RCC 7860 (cell line): Measurements from ENCODE around the gene C19orf53.

Experiments used
- DNase-seq: peaks from one replicate; pipeline ENCODE4 v3.0.0-alpha.2; 2015; ENCODE audit warnings: low spot score
- FAIRE-seq: peaks from 2 replicates; lab custom pipeline; 2012; peaks lifted over from hg19 to GRCh38; lab: Jason Lieb, UNC

The C19orf53 gene

GRCh38 chr19:13794757-13795589 lies 20.7 kb downstream of the C19orf53 start, which contains the start of gene ZSWIM4:
ZSWIM4 (plus strand) TSS chr19:13795443; CDS start chr19:13795649, 206 bp downstream.
- FAIRE-seq (peak; percentile 81), DNase-seq (peak; percentile 98)

DNA sequence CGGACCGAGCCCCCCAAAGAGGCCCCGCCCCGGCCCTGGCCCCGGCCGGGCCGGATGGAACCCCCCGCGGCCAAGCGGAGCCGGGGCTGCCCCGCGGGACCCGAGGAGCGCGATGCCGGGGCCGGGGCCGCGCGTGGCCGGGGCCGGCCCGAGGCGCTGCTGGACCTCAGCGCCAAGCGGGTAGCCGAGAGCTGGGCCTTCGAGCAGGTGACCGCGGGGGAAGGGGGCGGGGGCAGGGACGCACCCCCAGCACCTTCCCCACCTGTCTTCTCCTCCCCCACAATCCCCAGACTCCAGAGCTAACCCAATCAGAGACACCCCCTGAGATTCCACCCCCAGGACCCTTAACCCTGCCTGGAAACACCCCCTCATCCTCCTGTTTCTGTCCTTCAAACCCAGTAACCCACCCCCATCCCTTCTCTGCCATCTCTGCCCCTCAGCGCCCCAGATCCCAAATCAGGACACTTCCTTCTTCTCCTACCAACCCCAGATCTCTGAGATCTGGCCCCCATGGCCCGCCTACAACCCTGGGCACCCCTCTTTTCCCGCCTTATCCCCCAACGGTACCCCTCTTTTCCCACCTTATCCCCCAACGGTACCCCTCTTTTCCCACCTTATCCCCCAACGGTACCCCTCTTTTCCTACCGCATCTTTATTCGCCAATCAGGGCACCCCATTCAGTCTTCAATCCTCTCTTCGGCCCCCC lies 21.5 kb downstream of the C19orf53 start:
- FAIRE-seq (no peak), DNase-seq (no peak)

- DNase-seq (peak; percentile 94), FAIRE-seq (peak; percentile 93)
These were observed 22.2 kb downstream of the C19orf53 start for GRCh38 chr19:13796301-13797057.

DNA sequence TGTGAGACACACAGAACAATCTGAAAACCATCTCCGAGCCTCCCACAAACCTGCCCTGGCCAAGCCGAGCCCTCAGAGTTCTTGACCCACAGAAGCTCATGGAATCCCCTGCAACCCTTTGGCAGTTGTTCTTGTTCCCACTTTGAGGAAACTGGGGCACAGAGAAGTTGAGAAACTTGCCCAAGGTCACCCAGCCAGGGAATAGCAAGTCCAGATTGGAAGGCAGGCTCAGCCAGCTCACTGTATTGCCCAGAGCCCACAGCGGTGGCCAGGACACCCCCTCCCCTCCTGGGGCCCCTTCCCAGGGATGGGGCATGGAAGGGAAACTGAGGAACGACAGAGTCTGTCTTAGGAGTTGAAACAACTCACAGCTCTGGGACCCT lies 22.8 kb downstream of the C19orf53 start:
- FAIRE-seq, result no peak

GRCh38 chr19:13797870-13798269 lies 23.6 kb downstream of the C19orf53 start:
- peak; percentile 38 for FAIRE-seq
- peak; percentile 56 for DNase-seq

More for the DNA sequence above, 22.8 kb downstream of the C19orf53 start:
- DNase-seq, result no peak

- DNase-seq (no peak), FAIRE-seq (no peak)
These were observed 25.4 kb downstream of the C19orf53 start for GRCh38 chr19:13799669-13800068.

- DNase-seq (no peak), FAIRE-seq (no peak)
These were observed 28.8 kb downstream of the C19orf53 start for GRCh38 chr19:13803038-13803437.

DNA sequence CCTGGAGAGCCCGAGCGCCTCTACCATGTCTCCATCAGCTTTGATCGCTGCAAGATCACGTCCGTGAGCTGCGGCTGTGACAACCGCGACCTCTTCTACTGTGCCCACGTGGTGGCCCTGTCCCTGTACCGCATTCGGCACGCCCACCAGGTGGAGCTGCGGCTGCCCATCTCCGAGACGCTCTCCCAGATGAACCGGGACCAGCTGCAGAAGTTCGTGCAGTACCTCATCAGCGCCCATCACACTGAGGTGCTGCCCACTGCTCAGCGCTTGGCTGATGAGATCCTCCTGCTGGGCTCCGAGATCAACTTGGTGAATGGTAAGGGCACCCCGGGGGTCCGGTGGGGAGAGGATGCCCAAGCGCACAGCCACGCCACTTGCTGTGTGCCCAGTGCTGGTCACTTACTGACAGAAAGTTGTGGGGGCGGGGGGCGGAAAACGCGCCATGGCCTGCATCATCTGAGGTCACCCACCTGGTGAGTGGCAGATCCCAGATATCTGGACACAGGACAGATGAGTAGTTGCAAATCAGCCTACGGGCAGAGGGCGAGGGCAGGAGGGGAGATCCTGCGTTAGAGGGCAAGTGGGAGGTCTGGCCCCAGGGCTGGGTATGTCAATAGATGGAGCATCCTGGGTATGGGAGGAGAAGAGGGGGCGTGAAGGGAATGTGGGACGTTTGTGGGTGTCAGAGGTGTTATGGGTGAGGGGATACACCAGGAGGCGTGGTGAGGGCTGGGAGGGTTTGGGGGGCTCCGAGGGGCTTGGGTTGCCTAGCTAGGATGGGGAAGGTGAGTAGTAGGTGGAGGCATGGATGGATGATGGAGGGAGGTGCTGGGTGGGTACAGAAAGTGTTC lies 30.8 kb downstream of the C19orf53 start:
- no peak for FAIRE-seq
- no peak for DNase-seq

DNA sequence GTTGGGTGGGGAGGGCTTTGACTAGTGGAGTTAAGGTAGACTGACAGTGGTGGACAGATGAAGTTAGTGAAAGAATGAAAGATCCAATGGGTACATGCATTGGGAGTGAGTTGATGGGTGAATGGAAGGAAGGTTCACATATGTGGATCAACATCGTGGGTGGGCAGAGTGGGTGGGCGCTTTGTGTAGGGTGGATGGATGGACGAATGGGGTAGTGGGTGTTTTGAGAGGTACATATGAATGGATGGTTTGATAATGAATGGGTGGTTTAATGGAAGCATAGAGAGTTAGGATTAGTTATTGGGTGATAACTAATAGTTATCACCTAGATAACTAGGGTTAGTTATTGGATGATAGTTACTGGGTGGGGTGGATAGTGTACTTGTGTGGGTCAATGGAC lies 32.5 kb downstream of the C19orf53 start:
- FAIRE-seq (no peak), DNase-seq (no peak)

- DNase-seq (no peak), FAIRE-seq (no peak)
These were observed 33.3 kb downstream of the C19orf53 start for GRCh38 chr19:13807421-13808021.

DNA sequence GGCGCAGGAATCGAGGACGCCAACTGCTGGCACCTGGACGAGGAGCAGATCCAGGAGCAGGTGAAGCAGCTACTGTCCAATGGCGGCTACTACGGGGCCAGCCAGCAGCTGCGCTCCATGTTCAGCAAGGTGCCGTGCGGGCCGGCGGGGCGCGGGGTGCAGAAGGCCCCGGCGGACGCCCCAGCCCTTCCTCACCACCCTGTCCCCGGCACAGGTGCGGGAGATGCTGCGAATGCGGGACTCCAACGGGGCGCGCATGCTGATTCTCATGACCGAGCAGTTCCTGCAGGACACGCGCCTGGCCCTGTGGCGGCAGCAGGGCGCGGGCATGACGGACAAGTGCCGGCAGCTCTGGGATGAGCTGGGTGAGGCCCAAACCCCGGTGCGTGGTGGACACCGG lies 34.6 kb downstream of the C19orf53 start:
- DNase-seq, result no peak
- FAIRE-seq, result no peak

- no peak for DNase-seq
- no peak for FAIRE-seq
These were observed 38.3 kb downstream of the C19orf53 start for GRCh38 chr19:13812544-13812943.

DNA sequence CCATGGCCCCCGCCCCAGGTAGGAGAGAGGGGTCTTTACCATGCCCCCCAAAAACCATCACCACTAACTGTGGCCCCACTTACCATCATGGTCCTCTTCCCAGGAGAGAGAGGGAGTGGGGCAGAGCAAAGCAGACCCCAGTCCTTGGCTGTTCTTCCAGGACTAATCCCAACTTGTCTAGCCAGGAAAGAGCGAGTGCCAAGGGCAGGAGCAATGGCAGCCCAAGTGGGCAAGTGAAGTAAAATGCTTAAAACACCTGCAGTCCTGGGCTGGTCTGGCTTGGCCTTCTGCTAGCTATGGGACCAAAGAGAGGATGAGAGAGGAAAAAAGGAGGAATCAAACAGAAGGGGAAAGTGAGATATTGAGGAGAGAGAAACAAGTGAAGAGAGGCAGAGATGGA lies 38.9 kb downstream of the C19orf53 start:
- no peak for FAIRE-seq
- no peak for DNase-seq

- no peak for DNase-seq
- no peak for FAIRE-seq
These were observed 40.3 kb downstream of the C19orf53 start for GRCh38 chr19:13814550-13814949.

DNA sequence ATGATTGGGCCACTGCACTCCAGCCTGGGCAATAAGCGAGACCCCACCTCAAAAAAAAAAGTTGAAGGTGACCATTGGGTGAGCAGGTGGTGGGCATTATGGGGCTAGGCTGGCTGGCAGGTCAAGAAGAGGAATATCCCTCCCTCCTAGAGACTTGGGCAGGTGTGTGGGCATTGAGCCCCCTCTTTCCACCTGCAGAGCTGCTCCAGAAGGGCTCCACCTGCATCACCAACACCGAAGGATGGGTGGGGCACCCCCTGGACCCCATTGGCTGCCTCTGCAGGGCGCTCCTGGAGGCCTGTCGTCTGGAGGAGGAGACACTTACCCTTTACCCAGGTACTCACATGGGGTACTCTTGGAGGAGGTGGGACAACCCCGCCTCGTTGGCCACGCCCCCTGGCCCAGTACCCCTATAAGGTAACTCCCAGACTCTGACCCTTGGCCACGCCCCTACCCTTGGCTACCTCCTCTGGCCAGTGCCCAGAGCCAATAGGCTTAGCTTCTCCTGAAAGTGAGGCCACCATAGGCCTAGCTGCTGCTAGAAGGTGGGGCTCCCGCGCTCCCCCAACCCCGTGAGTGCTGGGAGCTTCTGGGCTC lies 42.9 kb downstream of the C19orf53 start:
- DNase-seq, result no peak
- no peak for FAIRE-seq

DNA sequence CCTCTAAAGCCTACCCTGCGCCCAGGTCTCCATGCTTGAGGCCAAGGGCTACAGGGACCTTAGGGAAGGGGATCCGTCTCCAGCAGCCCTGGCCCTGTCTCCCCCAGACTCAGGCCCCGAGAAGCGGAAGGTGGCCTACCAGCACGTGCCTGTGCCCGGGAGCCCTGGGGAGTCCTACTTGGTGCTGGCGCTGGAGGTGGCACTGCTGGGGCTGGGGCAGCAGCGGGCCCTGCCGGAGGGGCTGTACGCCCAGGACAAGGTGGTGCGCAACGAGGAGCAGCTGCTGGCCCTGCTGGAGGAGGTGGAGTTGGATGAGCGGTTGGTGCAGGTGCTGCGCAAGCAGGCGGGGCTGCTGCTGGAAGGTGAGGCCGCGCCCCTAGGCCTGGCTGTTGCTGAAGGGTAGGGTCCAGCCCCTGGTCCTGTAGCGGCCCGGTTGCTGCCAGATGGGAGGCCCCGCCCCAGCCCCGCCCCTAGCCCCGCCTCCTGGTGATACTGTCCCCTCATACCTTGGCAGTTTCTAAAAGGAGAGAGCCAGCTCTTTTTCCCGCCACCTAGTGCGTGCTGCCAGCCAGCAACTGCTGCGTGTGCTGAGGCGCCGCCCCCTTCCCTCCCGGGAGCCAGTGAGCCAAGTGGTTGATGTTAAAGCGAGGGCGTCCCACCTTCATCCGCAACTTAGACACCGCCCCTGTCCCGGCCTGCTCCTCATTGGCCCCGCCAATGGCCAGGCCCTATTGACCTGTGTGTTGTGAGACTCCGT lies 43.5 kb downstream of the C19orf53 start:
- FAIRE-seq (no peak), DNase-seq (no peak)

DNA sequence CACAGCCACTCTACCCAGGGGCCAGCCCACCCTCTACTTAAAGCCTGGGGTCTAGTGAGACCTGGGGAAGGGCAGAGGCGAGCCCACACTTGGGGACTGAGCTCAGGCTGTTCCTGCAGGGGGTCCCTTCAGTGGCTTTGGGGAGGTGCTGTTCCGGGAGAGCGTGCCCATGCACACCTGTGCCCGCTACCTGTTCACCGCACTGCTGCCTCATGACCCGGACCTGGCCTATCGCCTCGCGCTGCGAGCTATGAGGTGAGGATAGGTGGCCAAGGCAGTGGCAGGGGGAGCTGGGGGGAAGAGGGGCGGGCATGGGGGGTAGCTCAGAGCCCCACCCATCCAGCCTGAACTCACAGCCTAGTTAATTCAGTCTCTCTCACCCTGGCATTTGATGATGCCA lies 45.0 kb downstream of the C19orf53 start:
- DNase-seq (no peak), FAIRE-seq (no peak)

- no peak for FAIRE-seq
These were observed 47.0 kb downstream of the C19orf53 start for GRCh38 chr19:13821292-13821691.

DNA sequence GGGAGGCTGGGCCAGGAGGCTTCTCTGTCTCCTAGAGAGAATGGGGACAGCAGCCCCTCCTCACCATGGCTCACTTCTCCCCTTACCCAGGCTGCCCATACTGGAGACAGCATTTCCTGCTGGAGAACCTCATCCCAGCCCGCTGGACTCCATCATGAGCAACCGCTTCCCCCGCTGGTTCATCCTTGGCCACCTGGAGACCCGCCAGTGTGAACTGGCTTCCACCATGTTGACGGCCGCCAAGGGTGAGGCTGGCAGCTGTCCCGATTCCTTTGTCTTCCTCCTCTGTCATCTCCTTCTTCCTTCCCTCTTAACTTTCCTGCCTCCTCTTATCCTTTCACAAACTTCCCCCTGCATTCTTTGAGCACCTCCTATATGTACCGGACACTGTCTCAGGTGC lies 49.0 kb downstream of the C19orf53 start:
- FAIRE-seq, result no peak
- DNase-seq, result no peak

More at GRCh38 chr19:13821292-13821691, 47.0 kb downstream of the C19orf53 start:
- no peak for DNase-seq
